Epithelial cell of proximal tubule (primary cell): Measurements from ENCODE around the gene GSK3B. TPM values are rescaled to one million over a fixed set of nuclear protein-coding genes. Genes with fewer than 3 reads are reported as not detected.

Experiments
- DNase-seq: peaks from one replicate; pipeline ENCODE4 v3.0.0-alpha.2; 2011; ENCODE audit warnings: low read depth
- H3K4me3 ChIP-seq: 2 replicates; pipeline ENCODE4 v1.5.1; 2011; ENCODE audit warnings: low read depth, mild to moderate bottlenecking, low read length
- total RNA-seq: library from RNA; depleted of rRNA; stranded (reverse); fragments of >200 nt; gene quantifications from 2 replicates; pipeline ENCODE4 v1.2.3, GENCODE V29; 2015
- TF ChIP-seq, protein P1 (sequence below): conservative IDR thresholded peaks from 2 replicates; pipeline ENCODE4 v1.5.1; 2012; ENCODE audit warnings: low read depth, mild to moderate bottlenecking, low read length

Gene GSK3B
- total RNA-seq, 1 donor from 2014 or later: 31.7 TPM

DNA sequence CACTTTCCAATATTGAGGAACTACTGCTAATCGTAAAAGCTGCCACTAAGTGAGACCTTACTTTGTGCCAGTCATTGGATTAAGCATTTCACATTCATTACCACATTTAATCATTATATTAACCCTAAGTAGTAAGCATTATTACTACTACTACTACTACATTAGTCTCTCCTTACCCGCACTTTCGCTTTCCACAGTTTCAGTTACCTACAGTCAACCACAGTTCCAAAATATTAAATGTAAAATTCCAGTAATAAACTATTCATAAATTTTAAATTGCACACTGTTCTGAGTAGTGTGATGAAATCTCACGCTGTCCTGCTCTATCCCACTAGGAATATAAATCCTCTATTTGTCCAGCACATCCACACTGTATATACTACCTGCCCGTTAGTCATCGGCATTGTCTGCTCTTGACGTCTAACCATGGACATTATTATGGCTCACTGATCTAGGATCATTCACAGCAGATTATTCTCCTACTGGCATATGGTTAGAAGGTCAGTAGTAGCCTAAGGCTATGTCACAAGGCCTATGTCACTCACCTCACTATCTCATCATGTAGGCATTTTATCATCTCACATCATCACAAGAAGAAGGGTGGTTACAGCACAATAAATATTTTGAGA lies 121.1 kb downstream of the GSK3B start:
- TF ChIP-seq, protein P1, sequence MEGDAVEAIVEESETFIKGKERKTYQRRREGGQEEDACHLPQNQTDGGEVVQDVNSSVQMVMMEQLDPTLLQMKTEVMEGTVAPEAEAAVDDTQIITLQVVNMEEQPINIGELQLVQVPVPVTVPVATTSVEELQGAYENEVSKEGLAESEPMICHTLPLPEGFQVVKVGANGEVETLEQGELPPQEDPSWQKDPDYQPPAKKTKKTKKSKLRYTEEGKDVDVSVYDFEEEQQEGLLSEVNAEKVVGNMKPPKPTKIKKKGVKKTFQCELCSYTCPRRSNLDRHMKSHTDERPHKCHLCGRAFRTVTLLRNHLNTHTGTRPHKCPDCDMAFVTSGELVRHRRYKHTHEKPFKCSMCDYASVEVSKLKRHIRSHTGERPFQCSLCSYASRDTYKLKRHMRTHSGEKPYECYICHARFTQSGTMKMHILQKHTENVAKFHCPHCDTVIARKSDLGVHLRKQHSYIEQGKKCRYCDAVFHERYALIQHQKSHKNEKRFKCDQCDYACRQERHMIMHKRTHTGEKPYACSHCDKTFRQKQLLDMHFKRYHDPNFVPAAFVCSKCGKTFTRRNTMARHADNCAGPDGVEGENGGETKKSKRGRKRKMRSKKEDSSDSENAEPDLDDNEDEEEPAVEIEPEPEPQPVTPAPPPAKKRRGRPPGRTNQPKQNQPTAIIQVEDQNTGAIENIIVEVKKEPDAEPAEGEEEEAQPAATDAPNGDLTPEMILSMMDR: no peak
- H3K4me3 ChIP-seq: no peak overlapping the region
- DNase-seq: no peak

DNA sequence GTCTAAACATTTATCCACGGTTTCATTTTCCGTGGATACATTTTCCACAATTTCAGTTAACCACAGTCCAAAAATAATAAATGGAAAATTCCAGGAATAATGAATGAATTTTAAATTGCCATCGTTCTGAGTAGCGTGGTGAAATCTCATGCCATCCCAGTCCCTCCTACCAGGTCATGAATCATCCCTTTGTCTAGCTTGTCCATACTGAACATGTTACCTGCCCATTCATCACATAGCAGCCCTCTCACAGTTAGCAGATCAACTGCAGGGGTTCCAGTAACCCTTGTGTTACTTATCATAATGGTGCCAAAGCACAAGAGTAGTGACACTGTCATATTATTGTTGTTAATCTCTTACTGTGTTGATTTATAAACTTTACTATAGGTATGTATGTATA lies 124.5 kb downstream of the GSK3B start:
- no peak overlapping the region for H3K4me3 ChIP-seq
- TF ChIP-seq, protein P1: no peak
- no peak for DNase-seq

DNA sequence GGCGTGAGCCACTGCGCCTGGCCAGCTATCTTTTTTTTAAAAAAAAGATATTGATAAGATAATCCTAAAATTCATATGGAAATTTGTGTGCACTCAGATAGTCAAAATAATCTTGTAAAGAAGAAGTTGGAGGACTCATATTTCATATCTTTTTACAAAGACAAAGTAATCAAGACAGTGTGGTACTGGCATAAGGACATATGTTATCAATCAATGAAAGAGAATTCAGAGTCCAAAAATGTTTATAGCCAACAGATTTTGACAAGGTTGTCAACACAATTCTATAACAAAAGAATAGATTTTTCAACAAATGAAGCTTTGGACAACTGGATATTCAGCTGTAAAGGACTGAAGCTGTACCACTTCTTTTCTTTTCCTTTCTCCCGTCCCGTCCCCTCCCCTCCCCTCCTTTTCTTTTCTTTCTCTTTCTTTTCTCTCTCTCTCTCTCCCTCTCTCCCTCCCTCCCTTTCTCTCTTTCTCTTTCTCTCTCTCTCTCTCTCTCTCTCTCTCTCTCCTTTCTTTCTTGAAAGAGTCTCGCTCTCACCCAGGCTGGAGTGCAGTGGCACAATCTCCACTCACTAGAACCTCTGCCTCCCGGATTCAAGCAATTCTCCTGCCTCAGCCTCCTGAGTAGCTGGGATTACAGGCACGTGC lies 126.8 kb downstream of the GSK3B start:
- DNase-seq: no peak
- TF ChIP-seq, protein P1: no peak
- H3K4me3 ChIP-seq: no peak overlapping the region

DNA sequence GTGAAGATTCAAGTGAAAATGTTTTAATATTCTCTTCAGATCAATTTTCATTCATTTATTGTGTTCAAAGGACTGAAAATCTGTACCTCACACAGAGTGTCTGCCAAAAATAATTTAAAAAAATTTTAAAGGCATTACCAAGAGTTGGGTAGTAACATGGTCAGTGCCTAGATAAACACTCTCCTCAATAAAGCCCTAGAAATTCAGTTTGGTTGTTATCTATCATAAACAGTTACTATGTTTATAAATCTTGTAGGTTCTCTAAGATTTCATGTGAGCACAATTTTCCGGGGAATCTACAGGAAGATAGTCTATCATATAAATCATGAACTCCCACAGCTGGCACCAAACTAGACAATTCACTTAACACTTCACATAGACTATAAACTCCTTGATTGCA lies 128.6 kb downstream of the GSK3B start:
- H3K4me3 ChIP-seq: no peak overlapping the region
- TF ChIP-seq, protein P1: no peak
- no peak for DNase-seq

DNA sequence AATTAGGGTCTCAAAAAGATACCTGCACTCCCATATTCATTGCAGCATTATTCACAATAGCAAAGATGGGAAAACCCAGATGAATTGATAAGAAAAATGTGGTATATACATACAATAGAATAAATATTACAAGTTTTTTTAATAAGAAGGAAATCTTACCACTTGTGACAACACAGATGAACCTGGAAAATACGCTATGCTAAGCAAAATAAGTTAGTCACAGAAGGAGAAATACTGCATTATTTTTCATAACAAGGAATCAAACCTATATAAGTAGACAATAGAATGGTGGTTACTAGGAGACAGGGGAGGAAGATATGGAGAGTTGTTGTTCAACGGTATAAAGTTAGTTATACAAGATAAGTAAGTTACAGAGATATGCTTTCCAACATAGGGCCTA lies 130.0 kb downstream of the GSK3B start:
- DNase-seq: no peak
- H3K4me3 ChIP-seq: no peak overlapping the region
- TF ChIP-seq, protein P1: no peak

DNA sequence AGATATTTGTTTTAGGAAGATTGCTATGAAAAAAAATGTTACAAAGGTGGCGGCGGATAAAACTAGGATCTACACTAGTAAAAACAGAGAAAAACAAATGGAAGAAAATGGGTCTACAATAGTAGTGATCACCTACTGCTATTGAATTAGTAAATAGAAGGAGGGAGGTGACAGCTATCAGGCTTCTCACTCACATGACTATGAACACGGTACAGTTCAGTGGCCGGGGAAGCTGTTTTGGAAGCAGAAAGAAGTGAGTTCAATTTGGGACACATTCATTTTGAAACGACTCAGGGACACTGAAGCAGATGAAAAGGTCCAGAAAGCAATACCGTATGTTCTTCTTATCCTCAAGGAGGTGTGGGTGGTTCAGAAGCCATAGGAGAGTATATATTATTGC lies 138.3 kb downstream of the GSK3B start:
- no peak overlapping the region for H3K4me3 ChIP-seq
- DNase-seq: no peak
- TF ChIP-seq, protein P1: no peak
